ENCODE data around the gene PROZ. TPM values are rescaled to one million over a fixed set of nuclear protein-coding genes. Genes with fewer than 3 reads are reported as not detected.

PROZ gene
- total RNA-seq, 1 donor from 2014 or later = not detected

- FAIRE-seq = no peak
- Histone ChIP-seq H3K36me3 (ENCODE audit: control insufficient read depth, insufficient read depth, low read length) (no peaks in the 10 kb centered on the region), H3K4me3 (ENCODE audit: low read depth, low read length) (no peak overlapping the region), H3K27me3 (ENCODE audit: control insufficient read depth, insufficient read depth, low read length) (peaks cover 5% of the 10 kb centered on the region)
- no peak for DNase-seq (ENCODE audit: low read depth)
- TF ChIP-seq CTCF (IDR thresholded peaks at IDR 0.05; ENCODE audit: insufficient read depth, low read length, severe bottlenecking) = no peak
Observed at GRCh38 chr13:113149711-113150549, 8.5 kb upstream of the PROZ start.

- Histone ChIP-seq H3K36me3 (ENCODE audit: control insufficient read depth, insufficient read depth, low read length) (no peaks in the 10 kb centered on the region), H3K27me3 (ENCODE audit: control insufficient read depth, insufficient read depth, low read length) (peaks cover 5% of the 10 kb centered on the region), H3K4me3 (ENCODE audit: low read depth, low read length) (no peak overlapping the region)
- no peak for DNase-seq (ENCODE audit: low read depth)
- FAIRE-seq = no peak
- no peak for TF ChIP-seq CTCF (IDR thresholded peaks at IDR 0.05; ENCODE audit: insufficient read depth, low read length, severe bottlenecking)
Observed at GRCh38 chr13:113150550-113151365, 7.7 kb upstream of the PROZ start.

DNA sequence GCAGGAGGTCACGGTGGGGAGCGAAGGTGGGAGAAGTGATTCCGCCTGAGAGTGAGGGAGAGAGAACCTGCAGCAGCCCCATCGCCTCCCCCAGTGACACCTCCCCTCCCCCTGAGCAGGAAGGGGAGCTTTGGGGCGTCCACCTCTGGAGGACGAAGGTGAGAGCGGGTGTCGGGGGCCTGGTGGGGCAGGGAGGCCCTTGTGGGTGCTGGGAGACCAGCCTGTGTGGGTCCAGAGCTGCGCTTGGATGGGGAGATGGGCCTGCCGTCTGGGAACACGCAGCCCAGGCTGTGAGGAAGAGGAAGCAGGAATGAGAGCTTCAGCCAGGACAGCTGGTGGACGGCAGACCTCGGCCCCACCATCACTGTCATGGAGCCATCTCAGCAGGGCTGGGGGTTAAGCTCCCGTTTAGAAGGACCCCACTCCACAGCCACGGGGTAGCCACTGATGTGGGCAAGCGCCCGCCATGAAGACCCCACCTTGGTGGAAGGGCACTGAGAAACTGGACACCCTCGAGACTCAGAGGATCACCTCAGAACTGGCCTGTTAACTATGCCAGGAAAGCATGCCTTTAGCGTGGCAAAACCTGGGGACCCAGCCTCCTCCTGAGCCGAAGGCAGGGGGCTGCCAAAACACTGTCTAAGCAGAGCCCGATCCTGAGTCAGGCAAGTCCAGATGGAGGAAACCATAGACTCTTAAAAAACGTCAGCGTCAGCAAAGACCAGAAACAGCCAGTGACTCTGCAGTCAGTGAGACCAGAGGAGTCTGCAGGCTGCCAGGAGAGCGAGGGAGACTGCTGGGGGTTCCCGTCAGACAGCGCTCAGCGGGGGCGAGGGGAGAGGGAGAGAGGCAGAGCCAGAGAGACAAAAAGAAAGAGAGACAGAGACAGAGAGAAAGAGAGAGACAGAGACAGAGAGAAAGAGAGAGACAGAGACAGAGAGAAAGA, 6.4 kb upstream of the PROZ start:
- Histone ChIP-seq H3K36me3 (ENCODE audit: control insufficient read depth, insufficient read depth, low read length) (no peaks in the 10 kb centered on the region), H3K4me3 (ENCODE audit: low read depth, low read length) (no peak overlapping the region), H3K27me3 (ENCODE audit: control insufficient read depth, insufficient read depth, low read length) (peaks cover 5% of the 10 kb centered on the region)
- no peak for TF ChIP-seq CTCF (IDR thresholded peaks at IDR 0.05; ENCODE audit: insufficient read depth, low read length, severe bottlenecking)
- no peak for DNase-seq (ENCODE audit: low read depth)
- no peak for FAIRE-seq

- no peak for FAIRE-seq
- H3K27me3 ChIP-seq (ENCODE audit: control insufficient read depth, insufficient read depth, low read length) = peaks cover 5% of the 10 kb centered on the region
- peak overlapping the region; percentile 36 for H3K4me3 ChIP-seq (ENCODE audit: low read depth, low read length)
- H3K36me3 ChIP-seq (ENCODE audit: control insufficient read depth, insufficient read depth, low read length) = no peaks in the 10 kb centered on the region
- no peak for TF ChIP-seq CTCF (IDR thresholded peaks at IDR 0.05; ENCODE audit: insufficient read depth, low read length, severe bottlenecking)
- no peak for DNase-seq (ENCODE audit: low read depth)
Observed at GRCh38 chr13:113152691-113152983, 5.8 kb upstream of the PROZ start.

DNA sequence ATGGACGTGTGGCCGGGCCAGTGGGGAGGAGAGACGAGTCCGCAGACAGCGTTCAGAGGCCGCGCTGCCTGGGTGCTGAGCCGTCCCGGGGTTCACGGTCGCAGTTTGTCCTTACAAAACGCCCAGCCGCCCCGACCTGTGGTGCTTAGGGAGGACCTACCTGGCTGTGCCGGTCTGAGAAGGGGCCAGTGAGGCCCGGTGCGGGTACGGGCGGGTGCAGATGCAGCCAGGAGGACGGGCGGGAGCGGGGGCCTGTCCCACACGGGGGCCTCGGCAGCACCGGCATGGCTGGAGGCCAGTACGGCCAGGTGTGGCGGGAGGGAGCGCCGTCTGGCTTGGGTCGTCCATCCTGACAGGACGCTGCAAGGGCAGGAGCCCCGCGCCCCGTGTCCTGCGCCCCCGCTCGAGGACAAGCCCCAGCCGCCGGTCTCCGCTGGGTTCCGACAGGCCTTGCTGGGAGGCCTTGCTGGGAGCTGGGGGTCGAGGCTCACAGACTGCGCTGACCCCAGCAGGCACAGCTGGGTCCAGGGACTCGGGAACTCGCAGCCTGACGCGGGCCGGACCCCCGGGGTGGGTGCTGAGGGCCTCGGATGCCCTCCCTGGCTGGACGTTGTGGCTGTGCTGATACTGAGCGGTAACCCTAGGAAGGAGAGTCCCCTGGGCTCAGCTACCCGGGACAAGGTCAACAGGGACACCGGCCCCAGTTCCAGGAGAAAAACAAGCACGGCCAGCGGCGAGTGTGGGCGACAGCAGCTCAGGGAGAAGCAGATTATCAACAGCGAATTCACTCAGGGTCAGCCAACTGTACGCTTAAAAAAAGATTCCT, 5.3 kb upstream of the PROZ start:
- Histone ChIP-seq H3K27me3 (ENCODE audit: control insufficient read depth, insufficient read depth, low read length) (peaks cover 5% of the 10 kb centered on the region), H3K36me3 (ENCODE audit: control insufficient read depth, insufficient read depth, low read length) (no peaks in the 10 kb centered on the region), H3K4me3 (ENCODE audit: low read depth, low read length) (peak overlapping the region; percentile 36)
- no peak for TF ChIP-seq CTCF (IDR thresholded peaks at IDR 0.05; ENCODE audit: insufficient read depth, low read length, severe bottlenecking)
- no peak for DNase-seq (ENCODE audit: low read depth)
- FAIRE-seq = no peak

Measured in bronchial epithelial cell (primary cell).